HL-60/S4 (cell line): ENCODE results near the gene EHBP1L1.

ENCODE experiments used
- in situ Hi-C: fragments of 300-500 bp; cut with MboI; formaldehyde crosslinking; loops from 2 replicates; pipeline ENCODE4 v1.14.3; 2022; ENCODE audit warnings: low sequenced_read_pairs

The EHBP1L1 gene

DNA sequence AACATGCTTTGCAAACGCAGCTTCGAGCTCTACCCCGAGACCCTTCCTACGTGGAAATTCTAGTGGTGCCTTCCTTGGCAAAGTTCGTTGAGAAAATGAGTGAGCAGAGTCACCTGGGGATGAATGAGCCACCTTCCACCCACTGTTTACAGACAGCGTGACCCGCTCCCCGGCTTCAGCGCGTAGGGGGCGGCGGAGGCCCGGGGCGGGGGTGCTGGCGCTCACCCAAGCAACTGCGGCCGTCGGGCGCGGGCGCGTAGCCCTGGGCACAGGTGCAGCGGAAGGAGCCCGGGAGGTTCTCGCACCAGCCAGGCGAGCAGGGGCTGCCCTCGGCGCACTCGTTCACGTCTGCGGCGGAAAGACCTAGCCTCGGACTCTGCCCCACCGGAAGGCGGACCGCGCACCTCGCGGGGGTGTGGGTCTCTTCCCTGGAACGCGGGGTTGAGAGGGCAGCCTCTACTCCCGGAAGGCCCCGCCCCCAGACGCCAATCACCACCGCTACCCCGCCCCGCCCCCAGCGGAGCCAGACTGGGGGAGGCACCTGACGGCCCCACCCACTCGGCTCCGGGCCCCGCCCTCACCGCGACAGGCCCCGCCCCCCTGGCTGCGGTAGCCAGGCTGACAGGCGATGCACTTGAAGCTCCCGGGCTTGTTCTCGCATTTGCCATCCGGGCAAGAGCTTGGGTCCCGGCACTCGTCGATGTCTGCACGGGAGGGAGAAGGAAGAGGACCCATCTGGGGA lies 29.5 kb upstream of the EHBP1L1 start:
- in situ Hi-C loops: no loop called here

DNA sequence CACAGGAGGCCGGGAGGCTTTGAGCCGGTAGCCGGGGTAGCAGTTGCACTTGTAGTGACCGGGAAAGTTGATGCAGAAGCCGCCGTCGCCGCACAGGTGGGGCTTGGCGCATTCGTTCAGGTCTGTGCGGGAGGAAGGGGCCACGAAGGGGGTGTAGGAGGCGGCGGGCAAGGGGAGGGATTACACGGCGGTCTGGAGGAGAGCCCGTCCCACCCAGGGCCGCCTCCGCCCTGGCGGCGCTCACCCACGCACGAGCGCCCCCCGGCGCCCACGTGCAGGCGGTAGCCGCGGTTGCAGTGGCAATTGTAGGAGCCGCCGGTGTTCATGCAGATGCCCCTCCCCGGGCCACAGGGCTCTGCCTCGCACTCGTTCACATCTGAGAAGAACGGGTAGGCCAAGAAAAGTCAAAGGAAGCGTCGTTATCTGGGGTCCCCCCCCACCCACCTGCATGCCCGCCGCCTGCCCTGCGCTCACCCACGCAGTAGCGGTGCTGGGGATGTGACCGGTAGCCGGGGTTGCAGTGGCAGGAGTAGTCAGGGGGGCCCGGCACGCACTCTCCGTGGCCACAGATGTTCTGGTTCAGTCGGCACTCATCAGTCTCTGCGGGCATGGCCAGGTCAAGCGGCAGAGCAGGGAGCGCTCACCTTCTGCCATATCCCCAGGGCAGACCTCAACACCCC lies 28.3 kb upstream of the EHBP1L1 start:
- in situ Hi-C loops: no loop called here

DNA sequence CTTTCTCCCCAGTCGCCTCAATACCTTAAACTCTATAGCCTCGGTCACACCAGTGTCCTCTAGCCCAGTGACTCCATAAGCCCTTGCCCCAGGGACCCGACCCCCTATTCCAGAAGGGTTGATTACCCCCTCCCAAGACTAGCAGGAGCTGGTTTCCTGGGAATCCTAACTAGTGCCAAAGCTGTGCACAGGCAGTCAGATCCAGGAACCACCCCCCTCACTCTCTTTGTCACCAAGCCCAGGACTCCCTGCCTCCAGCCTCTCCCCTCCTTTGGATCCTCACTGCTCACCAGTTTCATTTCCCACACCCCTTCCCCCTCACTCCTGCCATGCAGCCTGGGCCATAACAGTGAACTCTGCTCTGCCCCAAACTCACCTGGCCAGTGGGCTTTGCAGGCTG lies 27.5 kb upstream of the EHBP1L1 start:
- in situ Hi-C loops: no loop called here

DNA sequence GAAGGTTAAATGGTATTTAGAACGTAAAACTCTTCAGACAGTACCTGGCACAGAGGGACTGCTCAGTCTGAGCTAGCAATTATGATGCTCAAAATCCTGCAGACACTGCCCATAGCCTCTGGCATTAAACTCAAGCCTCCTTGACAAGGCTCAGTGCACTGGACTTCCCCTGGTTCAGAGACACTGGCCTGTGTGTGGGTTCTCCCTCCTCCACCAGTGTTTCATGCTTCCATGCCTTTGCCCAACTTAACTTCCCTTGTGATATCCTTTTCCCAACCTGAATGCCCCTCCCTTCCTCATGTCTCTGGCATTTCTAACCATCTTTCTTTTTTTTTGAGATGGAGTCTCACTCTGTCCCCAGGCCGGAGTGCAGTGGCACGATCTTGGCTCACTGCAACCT lies 26.8 kb upstream of the EHBP1L1 start:
- in situ Hi-C loops: no loop called here

DNA sequence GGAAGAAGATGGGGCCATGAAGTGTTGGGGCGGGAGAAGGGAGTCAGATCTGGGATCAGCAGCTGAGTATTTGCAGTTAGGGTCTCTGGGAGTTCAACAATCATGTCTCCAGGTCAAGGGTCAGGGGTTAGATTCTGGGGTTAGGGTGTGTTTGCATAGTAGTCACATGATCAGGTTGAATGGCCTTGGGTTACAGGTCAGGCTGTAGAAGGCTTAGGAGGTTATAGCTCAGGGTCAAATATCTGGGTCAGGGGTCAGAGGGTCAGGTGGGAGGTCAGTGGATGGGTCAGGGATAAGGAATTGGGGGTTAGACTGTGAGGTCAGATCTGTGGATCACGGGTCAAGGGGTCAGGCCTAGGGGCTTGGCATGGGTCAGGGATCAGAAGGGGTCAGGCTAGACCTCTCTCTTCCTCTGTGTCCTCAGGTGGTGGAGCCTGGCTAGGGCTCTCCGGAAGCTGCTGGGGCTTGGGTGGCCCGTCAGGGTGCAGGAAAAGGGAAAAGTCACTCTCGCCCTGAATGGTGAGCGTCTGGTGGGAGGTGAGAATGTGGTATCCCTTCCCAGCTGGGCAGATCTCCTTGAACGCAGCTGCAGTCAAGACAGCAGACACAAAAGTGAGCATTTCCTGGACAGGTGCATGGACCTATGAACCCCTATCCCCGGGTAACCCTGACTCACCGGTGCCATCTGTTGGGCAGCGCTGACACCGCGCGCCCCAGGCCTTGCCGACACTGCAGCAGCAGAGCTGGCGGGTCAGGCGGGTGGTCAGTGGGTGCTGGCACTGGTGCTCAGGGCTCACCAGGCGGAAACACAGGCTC lies 24.1 kb upstream of the EHBP1L1 start:
- in situ Hi-C loops: no loop called here

DNA sequence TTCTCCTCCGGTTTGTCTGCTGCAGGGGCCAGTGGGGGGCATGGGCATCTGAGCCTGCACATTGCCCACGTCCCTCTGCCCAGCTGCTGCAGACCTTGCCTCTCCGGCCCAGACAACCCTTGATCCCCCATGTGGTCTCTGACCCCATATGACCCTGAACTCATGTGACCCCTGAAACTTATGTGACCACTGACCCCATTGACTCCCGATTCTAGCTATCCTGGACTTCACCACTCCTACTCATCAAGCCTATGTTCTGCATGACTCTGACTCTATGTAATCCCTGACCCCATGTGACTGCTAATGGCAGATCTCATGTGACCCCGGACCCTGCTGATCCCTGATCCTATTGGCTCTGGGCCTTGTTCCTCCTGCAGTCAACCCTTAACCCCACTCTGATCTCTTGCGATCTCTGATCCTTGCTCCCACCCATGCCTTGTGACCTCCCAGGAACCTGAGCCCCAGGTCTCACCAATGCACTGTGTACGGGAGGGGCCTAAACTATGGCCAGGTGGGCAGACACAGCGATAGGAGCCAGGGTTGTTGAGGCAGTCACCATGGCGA lies 23.4 kb upstream of the EHBP1L1 start:
- in situ Hi-C loops: no loop called here

DNA sequence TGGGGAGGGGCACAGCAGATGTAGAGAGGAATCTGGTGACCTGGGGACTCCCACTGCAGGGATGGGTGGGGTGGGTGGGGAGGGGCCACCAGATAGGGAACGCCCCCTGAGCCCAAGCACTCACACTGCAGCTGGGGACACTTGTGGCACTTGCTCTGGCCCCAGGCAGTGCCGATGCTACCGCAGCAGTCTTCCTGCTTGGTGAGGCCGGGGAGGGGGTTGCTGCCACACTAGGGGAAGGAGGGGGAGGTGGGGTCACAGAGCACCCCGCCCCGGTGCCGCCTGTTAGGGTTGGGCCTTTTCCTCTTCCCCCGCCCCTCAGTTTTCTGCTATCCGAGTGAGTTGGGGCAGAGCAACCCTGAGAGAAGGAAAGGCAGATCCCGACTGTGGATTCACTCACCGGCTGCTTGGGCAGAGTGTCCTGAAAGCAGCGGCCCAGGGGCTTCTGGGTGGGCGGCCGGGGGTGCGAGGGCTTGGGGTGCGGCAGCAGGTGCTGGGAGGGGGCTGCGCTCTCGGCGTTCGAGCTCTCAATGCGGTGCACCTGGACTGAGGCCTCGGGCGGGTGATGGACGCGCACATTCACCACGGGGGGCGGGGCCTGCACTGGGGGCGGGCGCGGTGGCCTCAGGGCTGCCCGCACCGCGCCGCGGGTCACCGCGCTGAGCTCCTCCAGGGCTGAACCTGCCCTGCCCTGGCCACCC lies 22.4 kb upstream of the EHBP1L1 start:
- in situ Hi-C loops: no loop called here

DNA sequence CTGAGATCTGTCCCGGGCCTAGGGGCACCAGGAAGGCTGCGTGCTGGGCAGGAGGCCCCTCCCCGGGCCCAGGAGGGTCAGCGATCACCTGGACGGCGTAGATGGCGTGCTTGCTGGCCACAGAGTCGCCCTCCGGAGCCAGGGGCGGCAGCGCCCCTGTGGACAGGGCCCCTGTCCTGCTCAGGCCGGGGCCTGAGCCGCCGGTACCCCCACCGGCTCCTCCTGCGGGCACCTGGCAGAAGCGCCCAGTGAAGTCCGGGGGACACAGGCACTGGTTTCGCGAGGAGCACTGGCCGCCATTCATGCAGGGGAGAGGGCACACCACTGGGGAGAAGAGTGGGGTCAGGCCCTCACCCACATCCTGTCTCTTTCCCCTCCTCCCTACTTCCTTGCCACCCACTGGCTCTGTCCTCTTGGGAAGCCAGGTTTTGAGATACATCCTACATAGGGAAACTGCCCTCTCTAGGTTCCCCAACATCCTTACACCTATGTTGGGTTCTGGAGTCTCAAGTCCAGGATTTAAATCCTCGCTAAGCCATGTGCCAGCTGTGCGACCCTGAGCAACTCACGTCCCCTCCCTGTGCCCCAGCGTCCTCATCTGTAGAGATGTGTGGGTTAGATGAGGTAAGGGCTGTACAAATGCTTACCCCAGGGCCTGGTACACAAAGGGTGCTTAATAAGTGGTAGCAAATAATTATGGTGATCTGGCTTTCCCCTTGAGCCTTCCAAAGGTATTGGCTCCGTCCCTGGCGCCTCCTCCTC lies 21.6 kb upstream of the EHBP1L1 start:
- in situ Hi-C loops: no loop called here

DNA sequence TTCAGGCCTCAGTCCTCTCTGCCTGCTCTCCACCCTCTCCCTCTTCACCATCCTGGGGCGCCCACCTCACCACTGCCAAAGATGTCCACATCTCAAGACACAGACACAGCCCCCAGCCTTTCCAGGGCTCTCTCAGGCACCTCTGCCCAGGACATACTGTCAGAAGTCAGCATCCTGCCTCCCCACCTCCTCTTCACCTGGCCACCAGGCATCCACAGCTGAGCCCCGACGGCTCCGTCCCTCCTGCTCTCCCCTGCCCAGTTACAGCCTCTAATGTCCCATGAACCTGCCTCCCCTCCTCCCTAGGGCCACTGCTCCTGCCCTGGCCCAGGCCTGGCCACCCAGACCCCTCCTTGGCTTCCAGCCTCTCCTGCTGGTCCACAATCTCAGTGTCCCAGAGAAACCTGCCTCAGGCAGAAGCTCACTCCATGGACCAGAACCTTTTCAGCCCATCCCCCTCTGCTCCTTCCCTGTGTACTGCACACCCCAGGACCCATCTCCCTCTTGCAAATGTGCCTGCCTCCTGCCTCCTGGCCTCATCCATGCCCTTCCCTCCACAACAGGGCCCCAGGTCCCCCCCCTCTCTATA lies 20.9 kb upstream of the EHBP1L1 start:
- in situ Hi-C loops: no loop called here

DNA sequence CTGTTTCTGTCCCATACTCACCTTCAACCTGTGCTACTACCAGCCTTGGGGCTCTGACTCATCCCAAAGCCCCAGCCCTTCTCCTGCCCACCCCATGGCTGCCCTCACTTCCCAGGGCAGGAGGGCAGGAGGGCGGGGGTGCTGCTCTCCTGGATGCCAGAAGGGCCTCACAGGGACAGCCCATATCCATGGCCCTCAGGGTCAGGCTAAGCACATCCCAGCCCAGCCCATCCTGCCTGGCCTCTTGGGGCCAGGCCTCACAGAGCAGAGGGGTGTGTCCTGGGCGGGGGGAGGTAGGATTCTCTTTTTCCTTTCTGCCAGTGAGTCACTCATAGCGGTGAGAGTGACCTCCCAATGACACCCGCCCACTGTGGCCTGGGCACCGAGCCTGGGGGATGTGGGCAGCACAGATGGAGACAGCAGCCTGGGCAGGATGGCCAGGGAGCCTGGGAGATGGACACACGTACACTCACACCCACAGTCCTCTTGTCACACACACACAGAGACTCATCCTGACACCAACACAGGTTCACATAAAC lies 20.1 kb upstream of the EHBP1L1 start:
- in situ Hi-C loops: no loop called here

DNA sequence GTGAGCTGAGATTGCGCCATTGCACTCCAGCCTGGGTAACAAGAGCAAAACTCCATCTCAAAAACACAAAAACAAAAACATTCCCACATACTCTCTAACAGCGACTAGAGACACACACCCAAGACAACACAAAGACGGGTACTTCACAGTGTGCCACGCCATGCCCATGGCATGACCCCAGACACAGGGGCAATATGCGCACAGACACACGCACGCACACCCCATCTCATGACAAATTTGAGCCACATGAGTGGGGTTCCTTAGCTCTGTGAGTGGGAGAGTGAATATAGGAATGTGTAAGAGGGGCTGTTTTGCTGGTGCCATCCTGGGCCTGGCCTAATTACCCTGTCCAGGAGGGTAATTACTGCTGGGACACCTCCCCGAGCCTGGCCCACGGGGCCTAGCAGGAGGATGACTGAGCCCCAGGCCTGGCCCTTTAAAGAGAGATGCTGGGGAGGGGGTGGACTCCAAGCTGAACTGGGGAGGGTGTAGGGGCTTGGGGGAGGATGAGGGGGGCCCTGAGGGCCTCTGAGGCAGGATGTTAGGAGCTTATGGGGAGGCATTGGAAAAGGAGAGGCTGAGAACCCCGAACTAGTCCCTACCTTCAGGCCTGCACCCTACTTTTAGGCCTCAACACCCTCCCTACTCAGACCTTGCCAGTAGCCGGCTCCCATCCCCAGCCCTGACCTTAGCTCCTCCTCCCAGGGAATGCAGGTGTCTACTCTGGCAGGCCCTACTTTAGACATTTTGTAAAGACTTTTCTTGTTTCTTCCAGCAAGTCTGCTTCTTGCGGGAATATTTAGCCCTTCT lies 19.2 kb upstream of the EHBP1L1 start:
- in situ Hi-C loops: no loop called here

DNA sequence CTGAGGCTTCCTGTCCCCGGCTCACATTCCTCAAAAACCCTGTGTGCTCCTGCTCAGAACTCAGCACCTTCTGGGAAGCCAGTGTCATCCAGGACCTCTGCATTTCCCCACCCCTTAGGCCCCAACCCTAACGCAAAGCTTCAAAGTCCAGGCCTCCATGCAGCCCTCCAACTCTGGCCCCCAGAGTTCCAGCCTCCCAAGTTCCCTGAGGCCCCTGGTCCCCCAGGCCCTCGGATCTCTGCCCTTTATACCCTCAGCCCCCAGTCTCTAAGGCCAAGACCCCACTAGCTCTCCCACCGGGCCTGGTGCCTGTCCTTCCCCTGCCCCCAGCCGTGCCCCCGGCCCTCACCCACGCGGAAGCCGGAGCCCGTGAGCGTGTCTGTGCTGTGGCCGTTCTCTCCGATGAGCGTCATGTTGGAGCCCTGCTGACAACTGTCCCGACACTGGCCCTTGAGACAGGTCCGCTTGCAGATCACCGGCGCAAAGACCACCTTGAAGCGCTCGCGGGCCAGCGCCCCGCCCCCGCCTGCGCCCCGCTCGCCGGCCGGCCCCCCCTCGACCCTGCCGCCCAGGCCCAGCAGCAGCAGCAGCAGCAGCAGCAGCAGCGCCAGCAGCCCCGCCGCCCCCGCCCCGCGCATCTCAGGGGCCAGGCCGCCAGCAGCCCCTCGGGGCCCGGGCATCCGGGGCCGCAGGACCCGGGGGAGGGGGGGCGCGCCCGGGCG lies 18.4 kb upstream of the EHBP1L1 start:
- in situ Hi-C loops: no loop called here

DNA sequence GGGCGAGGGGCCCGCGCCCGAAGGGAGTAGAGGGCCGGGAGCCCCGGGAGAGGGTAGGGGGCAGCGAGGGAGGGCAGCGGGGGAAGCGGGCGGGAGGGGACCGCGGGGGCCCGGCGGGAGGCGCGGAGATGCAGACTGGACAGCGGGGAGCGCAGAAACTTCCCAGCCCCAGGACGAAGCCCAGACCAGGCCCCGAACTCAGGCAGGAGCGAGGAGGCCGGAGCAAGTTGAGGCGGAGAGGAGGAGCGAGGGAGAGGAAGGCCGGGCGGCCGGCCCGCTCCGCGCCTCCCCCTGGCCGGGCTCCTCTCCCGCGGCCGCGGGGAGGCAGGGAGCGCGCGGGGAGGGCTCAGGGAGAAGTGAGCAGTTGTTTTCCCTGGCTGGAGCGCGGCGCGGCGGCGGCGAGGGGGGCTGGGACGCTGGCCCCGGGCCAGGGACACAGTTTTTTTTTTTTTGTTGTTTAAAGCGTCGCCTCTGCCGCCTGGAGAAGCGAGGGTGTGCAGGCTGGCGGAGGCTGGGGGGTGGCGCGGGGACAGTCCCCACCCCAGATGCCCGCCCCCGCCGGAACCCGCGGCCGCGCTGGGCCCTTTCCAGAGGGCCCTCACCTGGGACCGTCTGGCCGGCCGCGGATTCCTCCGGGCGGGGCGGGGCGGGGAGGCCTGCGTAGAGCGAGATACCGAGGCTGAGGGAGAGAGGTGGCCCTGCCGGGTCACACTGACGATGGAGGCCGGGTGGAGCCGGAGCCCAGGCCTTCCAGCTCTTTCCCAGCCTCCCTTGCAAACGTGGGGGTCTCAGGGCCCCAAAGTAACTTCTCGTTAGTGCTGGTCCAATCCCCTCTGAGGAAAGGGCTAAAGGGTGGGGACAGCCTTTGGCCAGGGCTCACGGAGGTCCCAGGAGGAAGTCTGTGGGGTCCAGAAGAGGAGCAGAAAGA lies 17.6 kb upstream of the EHBP1L1 start, which contains the start of gene LTBP3:
TSS of gene LTBP3 (minus strand) at position 358 of the 928 bp plus-strand sequence. CDS start 400 bp downstream, outside the sequence.
- in situ Hi-C loops: no loop called here

DNA sequence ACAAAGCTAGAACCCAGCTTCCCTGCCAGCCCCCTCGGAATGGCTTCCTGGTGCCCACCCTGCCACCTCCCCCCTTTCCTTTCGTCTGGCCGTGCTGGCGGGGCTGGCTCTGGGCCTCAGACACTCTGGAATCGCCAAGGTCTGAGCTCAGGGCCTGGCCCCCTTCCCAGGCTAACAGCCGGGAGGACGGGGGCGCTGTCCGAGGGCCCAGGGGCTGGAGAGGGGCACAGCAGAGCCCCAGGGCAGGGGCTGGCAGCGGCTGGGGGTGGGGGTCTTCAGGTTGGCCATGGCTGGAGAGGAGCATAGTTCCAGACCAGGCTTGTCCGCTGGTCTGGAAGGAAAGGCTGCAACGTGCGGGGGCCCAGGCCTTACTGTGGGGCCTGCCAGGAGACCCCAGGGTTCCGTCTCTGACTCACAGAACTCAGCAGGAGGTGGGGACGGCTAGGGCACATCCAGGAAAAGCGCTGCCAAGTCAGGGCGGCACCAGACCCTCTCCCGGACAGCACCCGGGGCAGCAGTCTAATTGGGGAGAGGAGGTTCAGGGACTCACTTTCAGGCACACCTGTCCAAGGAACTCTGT lies 16.8 kb upstream of the EHBP1L1 start:
- in situ Hi-C loops: no loop called here

DNA sequence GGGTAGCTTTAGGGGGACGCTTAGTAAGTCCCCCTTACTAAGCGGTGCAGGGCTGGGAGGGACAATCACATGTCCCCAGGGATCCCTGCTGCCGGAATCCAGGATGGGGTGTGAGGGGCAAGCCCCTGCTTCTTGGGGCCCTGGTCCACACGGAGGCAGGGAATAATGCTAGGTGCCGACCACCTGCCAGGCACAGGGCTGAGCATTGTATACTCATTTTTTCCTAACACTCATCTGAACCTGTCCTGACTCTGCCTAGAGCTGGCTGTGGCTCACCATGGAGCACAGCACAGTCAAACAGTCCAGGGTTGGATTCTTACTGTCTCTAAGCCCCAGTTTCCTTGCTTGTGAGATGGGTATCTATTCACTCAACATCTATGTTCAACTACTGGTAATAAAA lies 16.3 kb upstream of the EHBP1L1 start:
- in situ Hi-C loops: no loop called here

DNA sequence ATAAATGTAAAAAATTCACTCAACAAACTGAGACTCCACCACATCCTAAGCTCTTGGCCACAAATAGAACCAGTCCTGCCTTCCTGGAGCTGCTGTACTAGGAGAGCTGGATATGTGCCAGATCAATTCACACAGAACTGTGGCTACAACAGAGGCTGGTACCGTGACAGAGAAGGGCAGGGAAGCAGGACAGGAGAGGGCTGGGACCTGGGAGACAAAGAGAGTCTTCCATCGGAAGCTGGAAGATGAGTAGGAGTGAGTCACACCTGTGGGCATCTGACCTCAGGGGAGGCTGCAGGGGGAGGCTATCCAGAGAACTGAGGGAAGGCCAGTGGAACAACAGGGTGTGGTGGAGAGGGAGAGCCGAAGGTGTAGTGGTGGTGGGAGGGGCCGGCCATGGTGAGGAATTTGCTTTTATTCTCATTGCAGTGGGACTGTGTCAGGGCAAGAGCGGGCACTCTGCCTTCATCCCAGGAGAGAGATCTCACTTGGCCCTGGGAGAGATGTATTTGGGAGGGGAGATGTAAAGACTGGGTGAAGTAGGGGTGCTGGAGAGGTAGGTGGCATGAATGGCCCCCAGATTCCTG lies 15.8 kb upstream of the EHBP1L1 start:
- in situ Hi-C loops: no loop called here
